Measurements from ENCODE around the gene DNAAF1.

Gene DNAAF1

DNA sequence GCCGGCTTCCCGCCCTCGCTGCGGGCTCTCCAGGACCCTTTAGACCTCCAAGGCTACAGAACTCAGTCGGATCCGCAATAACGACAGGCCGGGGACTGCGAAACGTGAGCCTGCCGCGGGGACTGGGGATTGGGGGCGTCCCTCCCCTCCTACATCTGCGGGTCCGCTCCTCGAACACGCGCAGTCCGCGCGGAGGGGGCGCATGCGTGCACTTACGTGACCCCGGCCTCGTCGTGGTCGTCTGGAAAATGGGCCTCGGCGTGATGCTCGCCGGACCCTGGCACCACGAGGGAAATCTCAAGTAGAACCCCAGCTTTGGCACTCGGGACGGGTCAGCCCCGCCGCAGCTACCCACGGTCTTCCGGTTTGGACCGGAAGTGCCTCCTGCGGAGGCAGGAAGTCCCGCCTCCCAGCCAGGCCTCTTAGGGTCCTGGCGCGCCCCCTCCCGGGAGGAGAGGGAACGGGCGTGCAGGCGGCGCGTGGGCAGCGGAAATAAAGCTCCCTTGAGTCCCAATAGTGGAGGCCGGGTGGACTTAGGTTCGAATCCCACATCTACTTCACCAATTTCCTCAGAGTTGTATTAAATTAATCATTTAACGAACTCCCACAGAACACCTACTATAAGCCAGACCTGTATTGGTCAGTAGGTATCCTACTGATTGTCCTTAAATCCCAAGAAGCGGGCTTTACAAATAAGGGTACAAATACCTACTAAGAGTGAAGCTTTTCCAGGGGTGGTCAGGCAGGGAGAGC, 41.8 kb downstream of the DNAAF1 start, which contains the start of gene TAF1C (continued):
- TF ChIP-seq EGR2 (tag by site-specific recombination; IDR thresholded peaks at IDR 0.05; ENCODE audit: low read depth) (peak; percentile 80), ZNF621 (tag by site-specific recombination; IDR thresholded peaks at IDR 0.05) (no peak), GLIS2 (tag by site-specific recombination; IDR thresholded peaks at IDR 0.05) (peak; percentile 43; the same call in 1 of the 2 replicates), SETDB1 (IDR thresholded peaks at IDR 0.05; ENCODE audit: insufficient read length, low read length) (no peak), BCL11B (tag by site-specific recombination; IDR thresholded peaks at IDR 0.05; ENCODE audit: low read depth) (no peak), ZSCAN30 (tag by site-specific recombination; IDR thresholded peaks at IDR 0.05) (no peak), ZNF639 (tag by site-specific recombination; IDR thresholded peaks at IDR 0.05) (no peak), ZNF549 (tag by site-specific recombination; IDR thresholded peaks at IDR 0.05) (no peak), ZNF513 (tag by site-specific recombination; IDR thresholded peaks at IDR 0.05) (no peak), SP3 (tag by site-specific recombination; IDR thresholded peaks at IDR 0.05) (peak; percentile 26; the same call in 1 of the 2 replicates), ZNF670 (tag by site-specific recombination; IDR thresholded peaks at IDR 0.05; ENCODE audit: low read depth) (no peak), ZNF23 (tag by site-specific recombination; IDR thresholded peaks at IDR 0.05; ENCODE audit: borderline replicate concordance) (no peak), SCRT1 (tag by site-specific recombination; IDR thresholded peaks at IDR 0.05; ENCODE audit: borderline replicate concordance) (no peak), ZNF521 (tag by site-specific recombination; IDR thresholded peaks at IDR 0.05) (no peak), SP2 (tag by site-specific recombination; IDR thresholded peaks at IDR 0.05) (peak; percentile 80), ZNF140 (tag by site-specific recombination; IDR thresholded peaks at IDR 0.05) (no peak), ZSCAN23 (tag by site-specific recombination; IDR thresholded peaks at IDR 0.05) (no peak), ZNF510 (tag by site-specific recombination; IDR thresholded peaks at IDR 0.05; ENCODE audit: insufficient replicate concordance) (no peak), ZNF155 (tag by site-specific recombination; IDR thresholded peaks at IDR 0.05) (no peak), ZNF777 (tag by site-specific recombination; IDR thresholded peaks at IDR 0.05; ENCODE audit: borderline replicate concordance) (no peak), ZNF366 (tag by site-specific recombination; conservative IDR thresholded peaks at IDR 0.05) (no peak), ZBTB20 (tag by site-specific recombination; IDR thresholded peaks at IDR 0.05) (no peak; the same call in 1 of the 2 replicates), ZNF239 (tag by site-specific recombination; IDR thresholded peaks at IDR 0.05) (no peak), SP7 (tag by site-specific recombination; IDR thresholded peaks at IDR 0.05) (0 out of 2 replicates have a peak, but pooled peaks have one; percentile 22), ZNF266 (tag by site-specific recombination; IDR thresholded peaks at IDR 0.05; ENCODE audit: low read depth) (no peak), KLF7 (tag by site-specific recombination; IDR thresholded peaks at IDR 0.05; ENCODE audit: borderline replicate concordance) (no peak), ZNF707 (tag by site-specific recombination; IDR thresholded peaks at IDR 0.05) (no peak), ZNF600 (tag by site-specific recombination; IDR thresholded peaks at IDR 0.05) (0 out of 2 replicates have a peak, but pooled peaks have one; percentile 32), ZNF677 (tag by site-specific recombination; IDR thresholded peaks at IDR 0.05) (no peak)
- TF ChIP-seq, protein P1, sequence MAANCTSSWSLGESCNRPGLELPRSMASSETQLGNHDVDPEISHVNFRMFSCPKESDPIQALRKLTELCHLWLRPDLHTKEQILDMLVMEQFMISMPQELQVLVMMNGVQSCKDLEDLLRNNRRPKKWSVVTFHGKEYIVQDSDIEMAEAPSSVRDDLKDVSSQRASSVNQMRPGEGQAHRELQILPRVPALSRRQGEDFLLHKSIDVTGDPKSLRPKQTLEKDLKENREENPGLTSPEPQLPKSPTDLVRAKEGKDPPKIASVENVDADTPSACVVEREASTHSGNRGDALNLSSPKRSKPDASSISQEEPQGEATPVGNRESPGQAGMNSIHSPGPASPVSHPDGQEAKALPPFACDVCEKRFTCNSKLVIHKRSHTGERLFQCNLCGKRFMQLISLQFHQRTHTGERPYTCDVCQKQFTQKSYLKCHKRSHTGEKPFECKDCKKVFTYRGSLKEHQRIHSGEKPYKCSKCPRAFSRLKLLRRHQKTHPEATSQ (tag by site-specific recombination; IDR thresholded peaks at IDR 0.05), result no peak
- TF ChIP-seq, protein P2, sequence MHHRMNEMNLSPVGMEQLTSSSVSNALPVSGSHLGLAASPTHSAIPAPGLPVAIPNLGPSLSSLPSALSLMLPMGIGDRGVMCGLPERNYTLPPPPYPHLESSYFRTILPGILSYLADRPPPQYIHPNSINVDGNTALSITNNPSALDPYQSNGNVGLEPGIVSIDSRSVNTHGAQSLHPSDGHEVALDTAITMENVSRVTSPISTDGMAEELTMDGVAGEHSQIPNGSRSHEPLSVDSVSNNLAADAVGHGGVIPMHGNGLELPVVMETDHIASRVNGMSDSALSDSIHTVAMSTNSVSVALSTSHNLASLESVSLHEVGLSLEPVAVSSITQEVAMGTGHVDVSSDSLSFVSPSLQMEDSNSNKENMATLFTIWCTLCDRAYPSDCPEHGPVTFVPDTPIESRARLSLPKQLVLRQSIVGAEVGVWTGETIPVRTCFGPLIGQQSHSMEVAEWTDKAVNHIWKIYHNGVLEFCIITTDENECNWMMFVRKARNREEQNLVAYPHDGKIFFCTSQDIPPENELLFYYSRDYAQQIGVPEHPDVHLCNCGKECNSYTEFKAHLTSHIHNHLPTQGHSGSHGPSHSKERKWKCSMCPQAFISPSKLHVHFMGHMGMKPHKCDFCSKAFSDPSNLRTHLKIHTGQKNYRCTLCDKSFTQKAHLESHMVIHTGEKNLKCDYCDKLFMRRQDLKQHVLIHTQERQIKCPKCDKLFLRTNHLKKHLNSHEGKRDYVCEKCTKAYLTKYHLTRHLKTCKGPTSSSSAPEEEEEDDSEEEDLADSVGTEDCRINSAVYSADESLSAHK (tag by site-specific recombination; IDR thresholded peaks at IDR 0.05), result no peak
